A673 (cell line): ENCODE measurements around the gene FCN2. TPM values are rescaled to one million over a fixed set of nuclear protein-coding genes. Genes with fewer than 3 reads are reported as not detected.

ENCODE experiments used
- BruUV-seq: library from RNA; stranded (reverse); fragments of 400-500 nt; replicated peaks from 2 replicates; lab custom pipeline; 2021; lab: Mats Ljungman, UMichigan
- CTCF ChIA-PET: fragments of 300-600 bp; sonication (Branson Sonifier 250); formaldehyde crosslinking; loops from one replicate; lab custom pipeline; 2022; ENCODE audit warnings: antibody characterized with exemption; lab: Charles Lee
- POLR2A ChIA-PET: fragments of 300-600 bp; sonication (Branson Sonifier 250); formaldehyde crosslinking; loops from one replicate; lab custom pipeline; 2022; ENCODE audit warnings: antibody characterized with exemption; ENCODE audit not compliant: low non-redundant PET; lab: Charles Lee
- DNase-seq: peaks from one replicate; pipeline ENCODE4 v3.0.0-alpha.2; 2015; ENCODE audit warnings: low spot score
- H3K27ac ChIP-seq: fragments of 200-600 bp; sonication (generic); 2 replicates; pipeline ENCODE4 v1.5.1; 2016; ENCODE audit warnings: mixed run types, low read depth, mild to moderate bottlenecking, mixed read lengths, antibody characterized with exemption, low read length; ENCODE audit not compliant: poor library complexity, severe bottlenecking
- H3K27me3 ChIP-seq: fragments of 200-600 bp; sonication (generic); replicated peaks from 2 replicates; pipeline ENCODE4 v1.6.1; 2017; ENCODE audit warnings: mixed run types, low read depth, mild to moderate bottlenecking, mixed read lengths, antibody characterized with exemption, low read length; ENCODE audit not compliant: insufficient read depth, poor library complexity
- H3K36me3 ChIP-seq: fragments of 200-600 bp; sonication (generic); 2 replicates; pipeline ENCODE4 v1.6.1; 2016; ENCODE audit warnings: mixed run types, mild to moderate bottlenecking, mixed read lengths, antibody characterized with exemption, low read length; ENCODE audit not compliant: insufficient read depth, poor library complexity, severe bottlenecking
- H3K4me1 ChIP-seq: fragments of 200-600 bp; sonication (generic); 2 replicates; pipeline ENCODE4 v1.6.1; 2017; ENCODE audit warnings: mixed run types, mild to moderate bottlenecking, mixed read lengths, antibody characterized with exemption, low read length; ENCODE audit not compliant: insufficient read depth, poor library complexity, severe bottlenecking
- H3K4me3 ChIP-seq: fragments of 200-600 bp; sonication (generic); 2 replicates; pipeline ENCODE4 v1.5.1; 2016; ENCODE audit warnings: low read depth, mixed run types, mild to moderate bottlenecking, mixed read lengths, low read length; ENCODE audit not compliant: poor library complexity, severe bottlenecking
- H3K9me3 ChIP-seq: fragments of 200-600 bp; sonication (generic); 2 replicates; pipeline ENCODE4 v1.6.1; 2016; ENCODE audit warnings: mixed run types, low read depth, mild to moderate bottlenecking, mixed read lengths, antibody characterized with exemption, low read length; ENCODE audit not compliant: poor library complexity, severe bottlenecking
- EZH2 ChIP-seq: fragments of 200-600 bp; sonication (generic); IDR thresholded peaks from 2 replicates; pipeline ENCODE4 v1.6.1; 2017; ENCODE audit warnings: borderline replicate concordance, low read depth, mild to moderate bottlenecking, mixed read lengths, antibody characterized with exemption, low read length; ENCODE audit not compliant: poor library complexity, severe bottlenecking
- intact Hi-C: fragments of 100-400 bp; cut with micrococcal nuclease; formaldehyde crosslinking; loops from one replicate; pipeline ENCODE4 v1.10.0; 2022; ENCODE audit not compliant: unreplicated experiment
- total RNA-seq: library from RNA; stranded (reverse); gene quantifications from 2 replicates; pipeline ENCODE4 v1.2.3, GENCODE V29; 2021
- TF ChIP-seq, protein P1 (sequence below): fragments of 300-800, 200-600 bp; sonication (generic); conservative IDR thresholded peaks from 2 replicates; pipeline ENCODE4 v1.5.1; 2017; ENCODE audit warnings: low read depth, mild to moderate bottlenecking, antibody characterized with exemption, low read length, moderate library complexity, mixed read lengths

FCN2 gene
- total RNA-seq, 1 experiment from 2014 or later: not detected

DNA sequence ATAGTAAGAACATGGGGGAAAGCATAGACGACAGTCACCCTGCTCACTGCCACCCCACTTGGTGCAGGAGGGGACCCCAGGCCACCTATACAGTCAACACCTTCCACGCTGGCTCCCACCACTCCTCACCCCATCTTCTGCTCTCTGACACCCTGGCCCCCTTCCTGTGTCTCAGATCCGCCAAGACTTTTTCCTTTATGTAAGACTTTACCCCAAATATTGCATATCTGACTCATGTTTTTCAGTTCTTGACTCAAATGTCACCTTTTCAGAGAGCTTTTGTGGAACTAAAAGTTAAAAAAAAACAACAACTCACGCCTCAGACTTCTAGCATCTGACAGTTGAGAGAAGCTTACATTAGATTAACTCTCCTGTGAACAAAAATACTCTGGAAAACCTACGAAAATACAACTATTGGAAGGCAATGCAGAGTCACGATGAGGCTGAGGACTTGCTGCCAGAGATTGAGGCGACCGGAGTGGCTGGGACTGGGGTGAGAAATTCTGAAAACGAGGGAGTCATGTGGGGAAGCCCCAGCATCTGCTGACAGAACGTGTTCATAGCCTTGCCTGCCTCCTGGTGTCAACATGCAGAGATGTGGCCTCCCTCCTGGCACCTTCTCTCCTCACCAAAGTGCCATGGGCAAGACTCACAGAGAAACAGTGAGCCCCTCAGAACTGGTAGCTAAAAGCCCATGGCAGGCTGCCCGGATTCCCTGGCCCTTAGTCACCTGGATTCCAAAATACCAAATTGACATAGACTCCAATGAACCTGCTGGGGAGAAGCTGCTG, 22.4 kb upstream of the FCN2 start:
- BruUV-seq: no TSS peak
- Histone ChIP-seq H3K4me1 (no peaks in the 10 kb centered on the region), H3K36me3 (no peaks in the 10 kb centered on the region), H3K27ac (no peak overlapping the region), H3K27me3 (no peaks in the 10 kb centered on the region), H3K4me3 (no peak overlapping the region), H3K9me3 (no peaks in the 10 kb centered on the region)
- DNase-seq: peak; percentile 8
- TF ChIP-seq EZH2: no peak
- TF ChIP-seq, protein P1, sequence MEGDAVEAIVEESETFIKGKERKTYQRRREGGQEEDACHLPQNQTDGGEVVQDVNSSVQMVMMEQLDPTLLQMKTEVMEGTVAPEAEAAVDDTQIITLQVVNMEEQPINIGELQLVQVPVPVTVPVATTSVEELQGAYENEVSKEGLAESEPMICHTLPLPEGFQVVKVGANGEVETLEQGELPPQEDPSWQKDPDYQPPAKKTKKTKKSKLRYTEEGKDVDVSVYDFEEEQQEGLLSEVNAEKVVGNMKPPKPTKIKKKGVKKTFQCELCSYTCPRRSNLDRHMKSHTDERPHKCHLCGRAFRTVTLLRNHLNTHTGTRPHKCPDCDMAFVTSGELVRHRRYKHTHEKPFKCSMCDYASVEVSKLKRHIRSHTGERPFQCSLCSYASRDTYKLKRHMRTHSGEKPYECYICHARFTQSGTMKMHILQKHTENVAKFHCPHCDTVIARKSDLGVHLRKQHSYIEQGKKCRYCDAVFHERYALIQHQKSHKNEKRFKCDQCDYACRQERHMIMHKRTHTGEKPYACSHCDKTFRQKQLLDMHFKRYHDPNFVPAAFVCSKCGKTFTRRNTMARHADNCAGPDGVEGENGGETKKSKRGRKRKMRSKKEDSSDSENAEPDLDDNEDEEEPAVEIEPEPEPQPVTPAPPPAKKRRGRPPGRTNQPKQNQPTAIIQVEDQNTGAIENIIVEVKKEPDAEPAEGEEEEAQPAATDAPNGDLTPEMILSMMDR: no peak
- intact Hi-C loops: no loop called here
- POLR2A ChIA-PET: no interaction called here
- CTCF ChIA-PET: no interaction called here

DNA sequence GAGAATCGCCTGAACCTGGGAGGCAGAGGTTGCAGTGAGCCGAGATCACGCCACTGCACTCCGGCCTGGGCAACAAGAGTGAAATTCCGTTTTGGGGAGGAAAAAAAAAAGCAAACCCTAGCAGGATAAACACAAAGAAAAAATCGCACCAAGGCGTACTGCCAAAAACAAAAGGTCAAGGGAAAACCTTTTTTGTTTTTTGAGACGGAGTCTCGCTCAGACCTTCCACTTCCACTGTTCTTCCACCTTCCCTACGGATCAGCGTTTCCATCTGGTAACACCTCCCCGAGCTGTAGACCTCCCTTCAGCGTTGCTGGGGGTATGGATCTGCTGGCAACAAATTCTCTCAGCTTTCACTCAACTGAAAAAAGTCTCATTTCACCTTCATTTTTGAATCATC, 20.1 kb upstream of the FCN2 start:
- Histone ChIP-seq H3K27me3 (no peaks in the 10 kb centered on the region), H3K4me3 (no peak overlapping the region), H3K27ac (no peak overlapping the region), H3K36me3 (no peaks in the 10 kb centered on the region), H3K4me1 (no peaks in the 10 kb centered on the region), H3K9me3 (no peaks in the 10 kb centered on the region)
- no TSS peak for BruUV-seq
- CTCF ChIA-PET: no interaction called here
- no peak for DNase-seq
- intact Hi-C loops: no loop called here
- POLR2A ChIA-PET: no interaction called here
- no peak for TF ChIP-seq EZH2
- TF ChIP-seq, protein P1: no peak

DNA sequence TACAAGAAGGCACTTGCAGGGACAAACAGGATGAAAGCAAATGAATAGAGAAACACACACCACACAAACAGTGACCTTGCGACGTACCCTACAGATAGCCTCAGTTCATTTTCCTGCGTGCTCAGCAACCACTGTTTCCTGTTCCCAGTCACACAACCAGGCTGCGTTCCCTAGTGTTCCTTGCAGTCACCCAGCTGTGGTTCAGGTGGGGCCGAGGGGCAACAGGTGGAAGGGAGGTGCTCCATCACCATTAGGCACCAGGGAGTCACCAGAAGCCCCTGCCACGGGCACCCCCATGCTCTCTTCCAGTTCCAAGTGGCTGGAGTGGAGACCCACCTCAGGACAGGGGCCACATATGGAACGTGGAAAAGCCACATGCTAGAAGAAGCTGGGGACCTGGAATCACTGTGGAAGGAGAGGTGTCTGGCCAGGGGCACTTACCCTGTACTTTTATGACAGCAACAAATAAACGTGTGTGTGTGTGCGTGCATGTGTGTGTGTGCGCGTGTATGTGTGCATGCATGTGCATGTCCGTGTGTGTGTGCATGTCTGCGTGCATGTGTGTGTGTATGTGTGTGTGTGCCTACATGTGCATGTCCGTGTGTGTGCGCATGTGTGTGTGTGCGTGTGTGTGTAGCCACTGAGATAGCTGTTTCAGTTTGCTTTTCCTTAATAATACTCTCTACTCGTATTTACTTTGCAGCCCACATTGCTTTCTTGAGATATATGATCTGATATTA, 18.8 kb upstream of the FCN2 start:
- intact Hi-C loops: no loop called here
- no peak overlapping the region for H3K27ac ChIP-seq
- H3K4me1 ChIP-seq: no peaks in the 10 kb centered on the region
- ChIA-PET CTCF (no interaction called here), POLR2A (no interaction called here)
- no peaks in the 10 kb centered on the region for H3K36me3 ChIP-seq
- no peak overlapping the region for H3K4me3 ChIP-seq
- H3K9me3 ChIP-seq: no peaks in the 10 kb centered on the region
- TF ChIP-seq, protein P1: no peak
- TF ChIP-seq EZH2: no peak
- no peak for DNase-seq
- BruUV-seq: no TSS peak
- H3K27me3 ChIP-seq: no peaks in the 10 kb centered on the region
